SK-N-MC (cell line): ENCODE data around the gene FRMD4A.

Experiments
- EZH2 ChIP-seq: fragments of 200-600 bp; sonication (generic); IDR thresholded peaks from one replicate; pipeline ENCODE4 v1.6.1; 2017; ENCODE audit warnings: antibody characterized with exemption
- POLR2AphosphoS5 ChIP-seq: IDR thresholded peaks from 2 replicates; pipeline ENCODE4 v1.6.1; 2012; ENCODE audit warnings: mild to moderate bottlenecking, low read depth, low read length, borderline replicate concordance

DNA sequence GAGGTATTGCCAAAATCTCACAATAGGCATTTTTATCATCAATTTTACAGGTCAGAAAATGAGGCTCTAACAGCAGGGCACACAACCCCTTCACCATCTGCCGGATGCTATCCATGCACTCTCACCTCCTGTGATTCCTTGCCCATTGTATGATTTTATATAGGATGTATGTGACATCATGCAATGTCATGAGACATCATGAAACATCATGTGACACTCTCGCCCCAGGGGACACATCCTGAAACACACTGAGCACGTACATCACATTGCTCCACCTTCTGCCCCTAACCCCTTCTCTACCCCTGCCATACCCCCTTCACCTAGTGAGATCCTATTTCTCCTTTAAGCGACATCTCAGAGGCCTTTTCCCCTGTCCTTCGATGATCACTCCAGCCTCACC lies 189.4 kb downstream of the FRMD4A start:
- TF ChIP-seq EZH2 (no peak), POLR2AphosphoS5 (no peak)
